ENCODE data around the gene IGIP.

Gene IGIP

GRCh38 chr5:140113699-140114263, 12.0 kb upstream of the IGIP start, which contains the start of gene PURA:
PURA (plus strand) TSS chr5:140114109; CDS start chr5:140114182, 73 bp downstream.
- Histone ChIP-seq H4K20me1 (ENCODE audit: insufficient read depth, low read length) (peaks cover 37% of the 10 kb centered on the region), H3K4me2 (ENCODE audit: insufficient read depth, low read length) (peak within 1 kb of the TSS; percentile 95), H3K27me3 (ENCODE audit: insufficient read depth, low read length, poor library complexity) (no peaks in the 10 kb centered on the region), H3K79me2 (ENCODE audit: insufficient read depth, low read length) (peaks cover 78% of the 10 kb centered on the region), H2AFZ (ENCODE audit: low read depth, low read length) (peak within 1 kb of the TSS; percentile 80), H3K9me3 (ENCODE audit: insufficient read depth, low read length, severe bottlenecking) (no peaks in the 10 kb centered on the region), H3K27ac (ENCODE audit: low read length) (peak within 1 kb of the TSS; percentile 80), H3K4me3 (ENCODE audit: low read depth in 1 of 2, low read length in 2 of 2) (peak within 1 kb of the TSS; percentile 69 to 80), H3K9ac (ENCODE audit: low read depth, low read length) (peak within 1 kb of the TSS; percentile 83), H3K4me1 (ENCODE audit: insufficient read depth, low read length) (peaks cover 57% of the 10 kb centered on the region), H3K36me3 (ENCODE audit: insufficient read depth, low read length) (peaks cover 7% of the 10 kb centered on the region; the same call in 1 of the 2 replicates)
- DNase-seq (peak; percentile 98), ATAC-seq (ENCODE audit: insufficient read depth, low read depth) (peak; percentile 90)
- TF ChIP-seq CTCF (IDR thresholded peaks at IDR 0.05; ENCODE audit: borderline replicate concordance, extremely low read depth, low read length, poor library complexity, severe bottlenecking), result peak; percentile 48
- TF ChIP-seq EZH2 (IDR thresholded peaks at IDR 0.05; ENCODE audit: borderline replicate concordance, low read depth, low read length, severe bottlenecking), result no peak

- H3K27me3 ChIP-seq (ENCODE audit: insufficient read depth, low read length, poor library complexity), result no peaks in the 10 kb centered on the region
- peak; percentile 52 for DNase-seq
- peaks cover 7% of the 10 kb centered on the region; the same call in 1 of the 2 replicates for H3K36me3 ChIP-seq (ENCODE audit: insufficient read depth, low read length)
- peaks cover 71% of the 10 kb centered on the region for H3K79me2 ChIP-seq (ENCODE audit: insufficient read depth, low read length)
- H3K4me1 ChIP-seq (ENCODE audit: insufficient read depth, low read length), result peaks cover 50% of the 10 kb centered on the region
- TF ChIP-seq EZH2 (IDR thresholded peaks at IDR 0.05; ENCODE audit: borderline replicate concordance, low read depth, low read length, severe bottlenecking) (no peak), CTCF (IDR thresholded peaks at IDR 0.05; ENCODE audit: borderline replicate concordance, extremely low read depth, low read length, poor library complexity, severe bottlenecking) (peak; percentile 1)
- peak overlapping the region; percentile 35 to 69; a peak in 3 of 4 replicates for H3K4me3 ChIP-seq (ENCODE audit: low read depth in 1 of 2, low read length in 2 of 2)
- peak overlapping the region; percentile 83 for H3K9ac ChIP-seq (ENCODE audit: low read depth, low read length)
- H3K27ac ChIP-seq (ENCODE audit: low read length), result peak overlapping the region; percentile 57
- H2AFZ ChIP-seq (ENCODE audit: low read depth, low read length), result peak overlapping the region; percentile 69
- peak; percentile 16; the same call in 2 of the 3 replicates for ATAC-seq (ENCODE audit: insufficient read depth, low read depth)
- peaks cover 31% of the 10 kb centered on the region for H4K20me1 ChIP-seq (ENCODE audit: insufficient read depth, low read length)
- no peaks in the 10 kb centered on the region for H3K9me3 ChIP-seq (ENCODE audit: insufficient read depth, low read length, severe bottlenecking)
- peak overlapping the region; percentile 95 for H3K4me2 ChIP-seq (ENCODE audit: insufficient read depth, low read length)
Observed at GRCh38 chr5:140114341-140115185, 11.2 kb upstream of the IGIP start.

GRCh38 chr5:140115186-140115500, 10.6 kb upstream of the IGIP start:
- peak overlapping the region; percentile 83 for H3K9ac ChIP-seq (ENCODE audit: low read depth, low read length)
- H3K9me3 ChIP-seq (ENCODE audit: insufficient read depth, low read length, severe bottlenecking), result no peaks in the 10 kb centered on the region
- no peaks in the 10 kb centered on the region for H3K27me3 ChIP-seq (ENCODE audit: insufficient read depth, low read length, poor library complexity)
- 0 out of 2 replicates have a peak overlapping the region, but pooled peaks have one; percentile 69 for H2AFZ ChIP-seq (ENCODE audit: low read depth, low read length)
- H4K20me1 ChIP-seq (ENCODE audit: insufficient read depth, low read length), result peaks cover 31% of the 10 kb centered on the region
- peaks cover 44% of the 10 kb centered on the region for H3K4me1 ChIP-seq (ENCODE audit: insufficient read depth, low read length)
- H3K4me3 ChIP-seq (ENCODE audit: low read depth in 1 of 2, low read length in 2 of 2), result peak overlapping the region; percentile 35 to 69; a peak in 3 of 4 replicates
- peaks cover 7% of the 10 kb centered on the region; the same call in 1 of the 2 replicates for H3K36me3 ChIP-seq (ENCODE audit: insufficient read depth, low read length)
- peak overlapping the region; percentile 95 for H3K4me2 ChIP-seq (ENCODE audit: insufficient read depth, low read length)
- H3K27ac ChIP-seq (ENCODE audit: low read length), result 0 out of 2 replicates have a peak overlapping the region, but pooled peaks have one; percentile 57
- ATAC-seq (ENCODE audit: insufficient read depth, low read depth), result no peak
- DNase-seq, result no peak
- H3K79me2 ChIP-seq (ENCODE audit: insufficient read depth, low read length), result peaks cover 65% of the 10 kb centered on the region
- TF ChIP-seq EZH2 (IDR thresholded peaks at IDR 0.05; ENCODE audit: borderline replicate concordance, low read depth, low read length, severe bottlenecking), result no peak
- TF ChIP-seq CTCF (IDR thresholded peaks at IDR 0.05; ENCODE audit: borderline replicate concordance, extremely low read depth, low read length, poor library complexity, severe bottlenecking), result no peak
